ENCODE results near the gene TRIM69.
"Not testable (repeated sequence)": the region's sequence is repeated elsewhere in the genome, so short reads cannot be mapped to it uniquely, and the experiment has no call there.

Gene TRIM69

GRCh38 chr15:44718927-44719292, 17.4 kb upstream of the TRIM69 start:
- H3K27ac ChIP-seq (ENCODE audit: low read length) = no peak overlapping the region
- H3K4me3 ChIP-seq (ENCODE audit: low read length) = no peak overlapping the region
- peaks cover 28% of the 10 kb centered on the region for H3K36me3 ChIP-seq (ENCODE audit: insufficient read depth, low read depth, low read length)
- H3K27me3 ChIP-seq (ENCODE audit: insufficient read depth, low read length) = no peaks in the 10 kb centered on the region
- no peaks in the 10 kb centered on the region for H3K4me1 ChIP-seq (ENCODE audit: insufficient read depth, low read length)
- no peaks in the 10 kb centered on the region for H3K9me3 ChIP-seq (ENCODE audit: insufficient read depth, low read depth, low read length)
- H3K9ac ChIP-seq (ENCODE audit: low read depth, low read length) = no peak overlapping the region

GRCh38 chr15:44719293-44719999, 16.9 kb upstream of the TRIM69 start:
- Histone ChIP-seq H3K9me3 (ENCODE audit: insufficient read depth, low read depth, low read length) (no peaks in the 10 kb centered on the region), H3K9ac (ENCODE audit: low read depth, low read length) (no peak overlapping the region), H3K36me3 (ENCODE audit: insufficient read depth, low read depth, low read length) (peaks cover 28% of the 10 kb centered on the region), H3K4me3 (ENCODE audit: low read length) (no peak overlapping the region), H3K27ac (ENCODE audit: low read length) (no peak overlapping the region), H3K4me1 (ENCODE audit: insufficient read depth, low read length) (no peaks in the 10 kb centered on the region), H3K27me3 (ENCODE audit: insufficient read depth, low read length) (no peaks in the 10 kb centered on the region)

- peaks cover 28% of the 10 kb centered on the region for H3K36me3 ChIP-seq (ENCODE audit: insufficient read depth, low read depth, low read length)
- not testable (repeated sequence) for H3K4me1 ChIP-seq (ENCODE audit: insufficient read depth, low read length); H3K9ac ChIP-seq (ENCODE audit: low read depth, low read length); H3K4me3 ChIP-seq (ENCODE audit: low read length); H3K9me3 ChIP-seq (ENCODE audit: insufficient read depth, low read depth, low read length); H3K27ac ChIP-seq (ENCODE audit: low read length); H3K27me3 ChIP-seq (ENCODE audit: insufficient read depth, low read length)
Observed at GRCh38 chr15:44720000-44720435, 16.3 kb upstream of the TRIM69 start.

- no peaks in the 10 kb centered on the region for H3K4me1 ChIP-seq (ENCODE audit: insufficient read depth, low read length)
- H3K9me3 ChIP-seq (ENCODE audit: insufficient read depth, low read depth, low read length) = no peaks in the 10 kb centered on the region
- H3K27me3 ChIP-seq (ENCODE audit: insufficient read depth, low read length) = no peaks in the 10 kb centered on the region
- H3K9ac ChIP-seq (ENCODE audit: low read depth, low read length) = no peak overlapping the region
- H3K4me3 ChIP-seq (ENCODE audit: low read length) = no peak overlapping the region
- H3K36me3 ChIP-seq (ENCODE audit: insufficient read depth, low read depth, low read length) = peaks cover 25% of the 10 kb centered on the region
- H3K27ac ChIP-seq (ENCODE audit: low read length) = no peak overlapping the region
Observed at GRCh38 chr15:44720460-44721176, 15.7 kb upstream of the TRIM69 start.

- H3K9ac ChIP-seq (ENCODE audit: low read depth, low read length) = no peak overlapping the region
- no peak overlapping the region for H3K27ac ChIP-seq (ENCODE audit: low read length)
- peaks cover 11% of the 10 kb centered on the region; the same call in 1 of the 2 replicates for H3K36me3 ChIP-seq (ENCODE audit: insufficient read depth, low read depth, low read length)
- peaks cover 5% of the 10 kb centered on the region; the same call in 1 of the 2 replicates for H3K4me1 ChIP-seq (ENCODE audit: insufficient read depth, low read length)
- H3K27me3 ChIP-seq (ENCODE audit: insufficient read depth, low read length) = no peaks in the 10 kb centered on the region
- no peaks in the 10 kb centered on the region for H3K9me3 ChIP-seq (ENCODE audit: insufficient read depth, low read depth, low read length)
- no peak overlapping the region for H3K4me3 ChIP-seq (ENCODE audit: low read length)
Observed at GRCh38 chr15:44722011-44722410, 14.3 kb upstream of the TRIM69 start.

GRCh38 chr15:44726136-44726535, 10.2 kb upstream of the TRIM69 start:
- Histone ChIP-seq H3K27me3 (ENCODE audit: insufficient read depth, low read length) (peaks cover 6% of the 10 kb centered on the region; the same call in 1 of the 2 replicates), H3K4me1 (ENCODE audit: insufficient read depth, low read length) (peaks cover 10% of the 10 kb centered on the region; the same call in 1 of the 2 replicates), H3K36me3 (ENCODE audit: insufficient read depth, low read depth, low read length) (no peaks in the 10 kb centered on the region), H3K9ac (ENCODE audit: low read depth, low read length) (peak overlapping the region; percentile 27; the same call in 1 of the 2 replicates), H3K9me3 (ENCODE audit: insufficient read depth, low read depth, low read length) (no peaks in the 10 kb centered on the region), H3K27ac (ENCODE audit: low read length) (no peak overlapping the region), H3K4me3 (ENCODE audit: low read length) (no peak overlapping the region)

- no peak overlapping the region for H3K4me3 ChIP-seq (ENCODE audit: low read length)
- no peaks in the 10 kb centered on the region for H3K9me3 ChIP-seq (ENCODE audit: insufficient read depth, low read depth, low read length)
- H3K4me1 ChIP-seq (ENCODE audit: insufficient read depth, low read length) = peaks cover 10% of the 10 kb centered on the region; the same call in 1 of the 2 replicates
- H3K9ac ChIP-seq (ENCODE audit: low read depth, low read length) = peak overlapping the region; percentile 27; the same call in 1 of the 2 replicates
- peaks cover 6% of the 10 kb centered on the region; the same call in 1 of the 2 replicates for H3K27me3 ChIP-seq (ENCODE audit: insufficient read depth, low read length)
- H3K36me3 ChIP-seq (ENCODE audit: insufficient read depth, low read depth, low read length) = no peaks in the 10 kb centered on the region
- H3K27ac ChIP-seq (ENCODE audit: low read length) = no peak overlapping the region
Observed at GRCh38 chr15:44726568-44727484, 9.5 kb upstream of the TRIM69 start.

- Histone ChIP-seq H3K9me3 (ENCODE audit: insufficient read depth, low read depth, low read length) (no peaks in the 10 kb centered on the region), H3K36me3 (ENCODE audit: insufficient read depth, low read depth, low read length) (no peaks in the 10 kb centered on the region), H3K4me3 (ENCODE audit: low read length) (no peak overlapping the region), H3K9ac (ENCODE audit: low read depth, low read length) (no peak overlapping the region), H3K4me1 (ENCODE audit: insufficient read depth, low read length) (peaks cover 10% of the 10 kb centered on the region; the same call in 1 of the 2 replicates), H3K27me3 (ENCODE audit: insufficient read depth, low read length) (peaks cover 6% of the 10 kb centered on the region; the same call in 1 of the 2 replicates), H3K27ac (ENCODE audit: low read length) (no peak overlapping the region)
Observed at GRCh38 chr15:44727485-44728231, 8.7 kb upstream of the TRIM69 start.

GRCh38 chr15:44728232-44728575, 8.1 kb upstream of the TRIM69 start:
- H3K9me3 ChIP-seq (ENCODE audit: insufficient read depth, low read depth, low read length); H3K27ac ChIP-seq (ENCODE audit: low read length); H3K27me3 ChIP-seq (ENCODE audit: insufficient read depth, low read length); H3K36me3 ChIP-seq (ENCODE audit: insufficient read depth, low read depth, low read length); H3K4me1 ChIP-seq (ENCODE audit: insufficient read depth, low read length): not testable (repeated sequence)
- Histone ChIP-seq H3K9ac (ENCODE audit: low read depth, low read length) (peak overlapping the region; percentile 60; the same call in 1 of the 2 replicates), H3K4me3 (ENCODE audit: low read length) (peak overlapping the region; percentile 83; the same call in 1 of the 2 replicates)

- Histone ChIP-seq H3K4me1 (ENCODE audit: insufficient read depth, low read length) (peaks cover 10% of the 10 kb centered on the region; the same call in 1 of the 2 replicates), H3K4me3 (ENCODE audit: low read length) (peak overlapping the region; percentile 83), H3K27me3 (ENCODE audit: insufficient read depth, low read length) (peaks cover 6% of the 10 kb centered on the region; the same call in 1 of the 2 replicates), H3K27ac (ENCODE audit: low read length) (no peak overlapping the region), H3K9ac (ENCODE audit: low read depth, low read length) (peak overlapping the region; percentile 60; the same call in 1 of the 2 replicates), H3K9me3 (ENCODE audit: insufficient read depth, low read depth, low read length) (no peaks in the 10 kb centered on the region), H3K36me3 (ENCODE audit: insufficient read depth, low read depth, low read length) (no peaks in the 10 kb centered on the region)
Observed at GRCh38 chr15:44728576-44729407, 7.5 kb upstream of the TRIM69 start.
